A673 (cell line): ENCODE data around the gene NCAPG. TPM values are rescaled to one million over a fixed set of nuclear protein-coding genes. Genes with fewer than 3 reads are reported as not detected.
"Not testable (repeated sequence)": the region's sequence is repeated elsewhere in the genome, so short reads cannot be mapped to it uniquely, and the experiment has no call there.

Experiments used
- BruUV-seq: library from RNA; stranded (reverse); fragments of 400-500 nt; replicated peaks from 2 replicates; lab custom pipeline; 2021; lab: Mats Ljungman, UMichigan
- CTCF ChIA-PET: fragments of 300-600 bp; sonication (Branson Sonifier 250); formaldehyde crosslinking; loops from one replicate; lab custom pipeline; 2022; ENCODE audit warnings: antibody characterized with exemption; lab: Charles Lee
- POLR2A ChIA-PET: fragments of 300-600 bp; sonication (Branson Sonifier 250); formaldehyde crosslinking; loops from one replicate; lab custom pipeline; 2022; ENCODE audit warnings: antibody characterized with exemption; ENCODE audit not compliant: low non-redundant PET; lab: Charles Lee
- DNase-seq: peaks from one replicate; pipeline ENCODE4 v3.0.0-alpha.2; 2015; ENCODE audit warnings: low spot score
- H3K27ac ChIP-seq: fragments of 200-600 bp; sonication (generic); 2 replicates; pipeline ENCODE4 v1.5.1; 2016; ENCODE audit warnings: mixed run types, low read depth, mild to moderate bottlenecking, mixed read lengths, antibody characterized with exemption, low read length; ENCODE audit not compliant: poor library complexity, severe bottlenecking
- H3K27me3 ChIP-seq: fragments of 200-600 bp; sonication (generic); replicated peaks from 2 replicates; pipeline ENCODE4 v1.6.1; 2017; ENCODE audit warnings: mixed run types, low read depth, mild to moderate bottlenecking, mixed read lengths, antibody characterized with exemption, low read length; ENCODE audit not compliant: insufficient read depth, poor library complexity
- H3K36me3 ChIP-seq: fragments of 200-600 bp; sonication (generic); 2 replicates; pipeline ENCODE4 v1.6.1; 2016; ENCODE audit warnings: mixed run types, mild to moderate bottlenecking, mixed read lengths, antibody characterized with exemption, low read length; ENCODE audit not compliant: insufficient read depth, poor library complexity, severe bottlenecking
- H3K4me1 ChIP-seq: fragments of 200-600 bp; sonication (generic); 2 replicates; pipeline ENCODE4 v1.6.1; 2017; ENCODE audit warnings: mixed run types, mild to moderate bottlenecking, mixed read lengths, antibody characterized with exemption, low read length; ENCODE audit not compliant: insufficient read depth, poor library complexity, severe bottlenecking
- H3K4me3 ChIP-seq: fragments of 200-600 bp; sonication (generic); 2 replicates; pipeline ENCODE4 v1.5.1; 2016; ENCODE audit warnings: low read depth, mixed run types, mild to moderate bottlenecking, mixed read lengths, low read length; ENCODE audit not compliant: poor library complexity, severe bottlenecking
- H3K9me3 ChIP-seq: fragments of 200-600 bp; sonication (generic); 2 replicates; pipeline ENCODE4 v1.6.1; 2016; ENCODE audit warnings: mixed run types, low read depth, mild to moderate bottlenecking, mixed read lengths, antibody characterized with exemption, low read length; ENCODE audit not compliant: poor library complexity, severe bottlenecking
- EZH2 ChIP-seq: fragments of 200-600 bp; sonication (generic); IDR thresholded peaks from 2 replicates; pipeline ENCODE4 v1.6.1; 2017; ENCODE audit warnings: borderline replicate concordance, low read depth, mild to moderate bottlenecking, mixed read lengths, antibody characterized with exemption, low read length; ENCODE audit not compliant: poor library complexity, severe bottlenecking
- intact Hi-C: fragments of 100-400 bp; cut with micrococcal nuclease; formaldehyde crosslinking; loops from one replicate; pipeline ENCODE4 v1.10.0; 2022; ENCODE audit not compliant: unreplicated experiment
- total RNA-seq: library from RNA; stranded (reverse); gene quantifications from 2 replicates; pipeline ENCODE4 v1.2.3, GENCODE V29; 2021
- TF ChIP-seq, protein P1 (sequence below): fragments of 300-800, 200-600 bp; sonication (generic); conservative IDR thresholded peaks from 2 replicates; pipeline ENCODE4 v1.5.1; 2017; ENCODE audit warnings: low read depth, mild to moderate bottlenecking, antibody characterized with exemption, low read length, moderate library complexity, mixed read lengths

The NCAPG gene
- total RNA-seq, 1 experiment from 2014 or later = 105 TPM

DNA sequence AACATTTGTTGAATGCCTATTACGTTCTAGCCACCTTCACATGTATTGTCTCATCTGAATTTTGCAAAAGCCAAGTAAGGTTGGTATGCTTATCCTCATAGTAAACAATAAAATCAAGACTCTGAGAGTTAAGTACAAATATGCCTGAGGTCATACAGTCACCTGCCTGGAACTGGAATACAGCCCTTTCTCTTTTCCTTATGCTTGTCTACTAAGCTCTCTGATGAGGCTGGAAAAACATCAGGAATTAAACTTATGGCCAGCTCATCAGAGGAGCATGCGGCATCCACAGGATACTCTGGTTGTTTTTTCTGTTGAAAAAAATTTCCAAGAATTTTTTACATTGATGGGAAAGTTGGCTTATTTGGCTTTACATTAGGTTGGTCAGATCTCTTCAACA, 35.5 kb downstream of the NCAPG start:
- CTCF ChIA-PET = no interaction called here
- intact Hi-C loops = no loop called here
- H3K36me3 ChIP-seq = peaks cover 60% of the 10 kb centered on the region

GRCh38 chr4:17850295-17850694, 39.5 kb downstream of the NCAPG start:
- H3K4me1 ChIP-seq, CTCF ChIA-PET, BruUV-seq, intact Hi-C loops, DNase-seq, POLR2A ChIA-PET, H3K27ac ChIP-seq, H3K9me3 ChIP-seq, H3K4me3 ChIP-seq, H3K27me3 ChIP-seq: not testable (repeated sequence)
- peaks cover 20% of the 10 kb centered on the region for H3K36me3 ChIP-seq

More for the DNA sequence above, 35.5 kb downstream of the NCAPG start:
- POLR2A ChIA-PET = no interaction called here
- Histone ChIP-seq H3K27ac (no peak overlapping the region), H3K9me3 (no peaks in the 10 kb centered on the region), H3K4me3 (no peak overlapping the region), H3K27me3 (no peaks in the 10 kb centered on the region), H3K4me1 (no peaks in the 10 kb centered on the region)
- TF ChIP-seq, protein P1, sequence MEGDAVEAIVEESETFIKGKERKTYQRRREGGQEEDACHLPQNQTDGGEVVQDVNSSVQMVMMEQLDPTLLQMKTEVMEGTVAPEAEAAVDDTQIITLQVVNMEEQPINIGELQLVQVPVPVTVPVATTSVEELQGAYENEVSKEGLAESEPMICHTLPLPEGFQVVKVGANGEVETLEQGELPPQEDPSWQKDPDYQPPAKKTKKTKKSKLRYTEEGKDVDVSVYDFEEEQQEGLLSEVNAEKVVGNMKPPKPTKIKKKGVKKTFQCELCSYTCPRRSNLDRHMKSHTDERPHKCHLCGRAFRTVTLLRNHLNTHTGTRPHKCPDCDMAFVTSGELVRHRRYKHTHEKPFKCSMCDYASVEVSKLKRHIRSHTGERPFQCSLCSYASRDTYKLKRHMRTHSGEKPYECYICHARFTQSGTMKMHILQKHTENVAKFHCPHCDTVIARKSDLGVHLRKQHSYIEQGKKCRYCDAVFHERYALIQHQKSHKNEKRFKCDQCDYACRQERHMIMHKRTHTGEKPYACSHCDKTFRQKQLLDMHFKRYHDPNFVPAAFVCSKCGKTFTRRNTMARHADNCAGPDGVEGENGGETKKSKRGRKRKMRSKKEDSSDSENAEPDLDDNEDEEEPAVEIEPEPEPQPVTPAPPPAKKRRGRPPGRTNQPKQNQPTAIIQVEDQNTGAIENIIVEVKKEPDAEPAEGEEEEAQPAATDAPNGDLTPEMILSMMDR = no peak
- no peak for TF ChIP-seq EZH2
- no TSS peak for BruUV-seq
- DNase-seq = no peak

GRCh38 chr4:17851959-17852358, 41.2 kb downstream of the NCAPG start:
- no peak for DNase-seq
- ChIA-PET POLR2A (no interaction called here), CTCF (no interaction called here)
- intact Hi-C loops = no loop called here
- H3K4me1 ChIP-seq = no peaks in the 10 kb centered on the region
- peaks cover 5% of the 10 kb centered on the region for H3K36me3 ChIP-seq
- no TSS peak for BruUV-seq
- H3K4me3 ChIP-seq = no peak overlapping the region
- no peak overlapping the region for H3K27ac ChIP-seq
- TF ChIP-seq, protein P1 = no peak
- TF ChIP-seq EZH2 = no peak
- no peaks in the 10 kb centered on the region for H3K27me3 ChIP-seq
- no peaks in the 10 kb centered on the region for H3K9me3 ChIP-seq

- CTCF ChIA-PET = no interaction called here
- POLR2A ChIA-PET = no interaction called here
- H3K27me3 ChIP-seq = no peaks in the 10 kb centered on the region
- intact Hi-C loops = no loop called here
- TF ChIP-seq, protein P1 = no peak
- TF ChIP-seq EZH2 = no peak
- no peaks in the 10 kb centered on the region for H3K4me1 ChIP-seq
- no peaks in the 10 kb centered on the region for H3K36me3 ChIP-seq
- no peaks in the 10 kb centered on the region for H3K9me3 ChIP-seq
- peak; percentile 6 for DNase-seq
- H3K4me3 ChIP-seq = no peak overlapping the region
- no TSS peak for BruUV-seq
- no peak overlapping the region for H3K27ac ChIP-seq
These were observed 43.3 kb downstream of the NCAPG start for GRCh38 chr4:17854036-17854435.
